Adrenal gland (tissue), 12 donors: ENCODE measurements around the gene FAXDC2. TPM values are rescaled to one million over a fixed set of nuclear protein-coding genes. Genes with fewer than 3 reads are reported as not detected.

Source experiments
- DNase-seq, 7 donors: peaks; one replicate each; pipeline ENCODE4 v3.0.0-alpha.2; 2019 to 2020
- H3K27ac ChIP-seq, 5 donors: fragments of 200-600 bp; sonication (generic) in 4 of 5; 1 replicate in 3 of 5; 2 replicates in 2 of 5; pipeline versions ENCODE4 v1.5.1 to v1.8.0; 2016 to 2020; ENCODE audit warnings: mild to moderate bottlenecking in 1 of 5
- H3K27me3 ChIP-seq: fragments of 200-600 bp; 2 replicates; pipeline ENCODE4 v1.8.0; 2021
- H3K36me3 ChIP-seq, 2 donors: fragments of 200-600 bp; replicated peaks in 1 of 2; 1 replicate in 1 of 2; 2 replicates in 1 of 2; pipeline versions ENCODE4 v1.5.1 to v1.8.0; 2018 to 2022
- H3K4me1 ChIP-seq, 2 donors: fragments of 200-600 bp; replicated peaks in 1 of 2; 1 replicate in 1 of 2; 2 replicates in 1 of 2; pipeline versions ENCODE4 v1.5.1 to v1.8.0; 2018 to 2021
- H3K4me3 ChIP-seq, 4 donors: fragments of 200-600 bp; sonication (generic) in 3 of 4; one replicate each; pipeline ENCODE4 v1.5.1; 2016 to 2018
- H3K9me3 ChIP-seq, 3 donors: fragments of 200-600 bp; sonication (generic) in 1 of 3; replicated peaks in 1 of 3; 1 replicate in 2 of 3; 2 replicates in 1 of 3; pipeline versions ENCODE4 v1.5.1 to v1.8.0; 2016 to 2021
- CTCF ChIP-seq, 6 experiments: fragments of 450-650 bp in 4 of 6; fragments of 200-600 bp in 2 of 6; sonication (generic) in 1 of 6; IDR thresholded peaks; 1 replicate in 5 of 6; 2 replicates in 1 of 6; pipeline versions ENCODE4 v1.5.1 to v1.8.0; 2016 to 2021; ENCODE audit warnings: antibody characterized with exemption in 6 of 6, mild to moderate bottlenecking in 2 of 6, moderate library complexity in 1 of 6
- POLR2A ChIP-seq, 2 donors: fragments of 450-650 bp; IDR thresholded peaks; one replicate each; pipeline ENCODE4 v1.6.1; 2017; ENCODE audit warnings: antibody characterized with exemption in 2 of 2, mild to moderate bottlenecking in 2 of 2, moderate library complexity in 1 of 2
- WGBS, 4 donors: extraction: QIAGEN DNeasy Blood & Tissue Kit in 2 of 4; methylation state at CpG; one replicate each; pipeline versions ENCODE4 v1.1.5 to v1.1.7; 2013 to 2017; 5-methylcytosine and 5-hydroxymethylcytosine counted together
- intact Hi-C, 2 donors: fragments of 100-400 bp; cut with DNase I; formaldehyde crosslinking; loops; one replicate each; pipeline versions ENCODE4 v1.14.1 to v1.15.0; 2022 to 2023
- polyA plus RNA-seq, 3 donors: library from polyadenylated mRNA; stranded (reverse); fragments of 200-250 nt in 2 of 3; fragments of 350-450 nt in 1 of 3; fragmentation: Illumina TruSeq in 1 of 3; extraction: RNeasy Lipid Tissue Mini Kit (QIAGEN cat#74804) in 1 of 3; gene quantifications; one replicate each; pipeline ENCODE4 v1.2.3, GENCODE V29; 2013 to 2014
- total RNA-seq, 9 donors: library from RNA; depleted of rRNA in 4 of 9; stranded (reverse); fragments of >200 nt in 4 of 9; fragments of 120-200 nt in 1 of 9; fragmentation: NEBNext Ultra II Directional in 1 of 9; extraction: Animal tissue kit (Norgen Biotek cat#: 25700) in 1 of 9; gene quantifications; one replicate each; pipeline versions ENCODE4 v1.1.0 to v1.2.4, GENCODE V29; 2013 to 2023
- donor health status: healthy with polysubstance abuse.
- donor health status: Bipolar disorder and iron deficiency.
- donor health status: DM: yes; HTN: yes; CAD: no.
- donor health status: DM: no; HTN: no; CAD: no.
- donor health status: DM: no; HTN: no; CAD: no.
- donor health status: DM: yes; HTN: yes; CAD: no.

The FAXDC2 gene
- total and polyA plus RNA-seq, 12 donors: 12.2 to 86.2 (median 44.0) TPM

GRCh38 chr5:154866841-154867240 lies 16.4 kb upstream of the FAXDC2 start:
- WGBS, 4 donors: 65 to 86% (median 79%) methylated on average over 2 of the region's 2 CpGs
- DNase-seq: no peak
- Histone ChIP-seq H3K27me3 (no peaks in the 10 kb centered on the region), H3K4me1 (peaks cover 9 to 24% of the 10 kb centered on the region in 2 donors), H3K4me3 (no peak overlapping the region), H3K36me3 (peaks cover 0 to 50% of the 10 kb centered on the region in 2 donors), H3K9me3 (no peaks in the 10 kb centered on the region), H3K27ac (peak overlapping the region in 1 of 5 donors; percentile 60)
- no peak for TF ChIP-seq POLR2A (IDR thresholded peaks at IDR 0.05)
- no peak for TF ChIP-seq CTCF (IDR thresholded peaks at IDR 0.05)
- intact Hi-C loops: loop anchor here in 1 of 2 donors (10.0 kb wide), 1 partner anchor 68 kb away; the partner anchor contains the start of gene GEMIN5

DNA sequence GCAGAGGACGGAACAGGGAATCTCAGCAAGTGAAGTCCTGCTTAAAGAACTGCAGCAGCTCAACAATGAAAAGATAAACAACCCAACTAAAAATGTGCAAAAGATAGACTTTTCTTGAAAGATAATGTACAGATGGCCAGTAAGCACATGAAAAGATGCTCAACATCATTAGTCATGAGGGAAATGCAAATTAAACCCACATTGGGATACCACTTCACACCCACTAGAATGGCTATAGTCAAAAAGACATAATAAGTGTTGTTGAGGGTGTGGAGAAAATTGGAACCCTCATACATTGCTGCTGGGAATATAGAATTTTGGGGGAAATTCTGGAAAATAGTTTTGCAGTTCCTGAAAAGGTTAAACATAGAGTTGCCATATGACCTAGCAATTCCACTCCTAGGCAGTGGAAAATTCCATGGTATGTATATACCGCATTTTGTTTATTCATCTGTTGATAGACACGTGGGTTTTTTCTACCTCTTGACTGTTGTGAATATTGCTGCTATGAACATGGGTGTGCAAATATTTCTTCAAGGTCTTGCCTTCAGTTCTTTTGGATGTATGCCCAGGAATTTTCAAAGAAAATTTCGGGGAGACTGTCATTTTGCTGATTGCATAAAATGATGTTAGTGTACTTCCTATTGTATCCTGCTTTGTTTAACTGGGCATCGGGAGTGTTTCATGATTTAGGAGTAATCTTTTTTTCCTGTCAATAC lies 15.2 kb upstream of the FAXDC2 start:
- peaks cover 0 to 37% of the 10 kb centered on the region in 2 donors for H3K36me3 ChIP-seq
- peak overlapping the region in 3 of 5 donors; percentile 44 to 60 (median 45) for H3K27ac ChIP-seq
- H3K27me3 ChIP-seq: no peaks in the 10 kb centered on the region
- TF ChIP-seq POLR2A (IDR thresholded peaks at IDR 0.05) (no peak), CTCF (IDR thresholded peaks at IDR 0.05) (no peak)
- 37 to 46% (median 42%) methylated on average over 5 of the region's 5 CpGs for WGBS, 4 donors
- H3K9me3 ChIP-seq: no peaks in the 10 kb centered on the region
- DNase-seq: no peak
- peaks cover 21 to 36% of the 10 kb centered on the region in 2 donors for H3K4me1 ChIP-seq
- H3K4me3 ChIP-seq: no peak overlapping the region
- intact Hi-C loops: loop anchor here in 1 of 2 donors (10.0 kb wide), 1 partner anchor 69 kb away; the partner anchor contains the start of gene GEMIN5

GRCh38 chr5:154863291-154864080 lies 13.1 kb upstream of the FAXDC2 start:
- peaks cover 30 to 49% of the 10 kb centered on the region in 2 donors for H3K4me1 ChIP-seq
- peak in 1 of 7 donors; percentile 29 for DNase-seq
- no peaks in the 10 kb centered on the region for H3K9me3 ChIP-seq
- H3K27me3 ChIP-seq: no peaks in the 10 kb centered on the region
- peak overlapping the region in 1 of 5 donors; percentile 25 for H3K27ac ChIP-seq
- TF ChIP-seq CTCF (IDR thresholded peaks at IDR 0.05) (no peak), POLR2A (IDR thresholded peaks at IDR 0.05) (no peak)
- peaks cover 0 to 29% of the 10 kb centered on the region in 2 donors for H3K36me3 ChIP-seq
- intact Hi-C loops: loop anchor here in 1 of 2 donors (10.0 kb wide), 1 partner anchor 71 kb away; the partner anchor contains the start of gene GEMIN5
- H3K4me3 ChIP-seq: no peak overlapping the region
- WGBS, 4 donors: 77 to 89% (median 89%) methylated on average over 7 of the region's 7 CpGs

GRCh38 chr5:154862766-154863165 lies 12.4 kb upstream of the FAXDC2 start:
- no peak overlapping the region for H3K4me3 ChIP-seq
- peak in 1 of 7 donors; percentile 9 for DNase-seq
- peaks cover 30 to 49% of the 10 kb centered on the region in 2 donors for H3K4me1 ChIP-seq
- no peaks in the 10 kb centered on the region for H3K27me3 ChIP-seq
- no peaks in the 10 kb centered on the region for H3K9me3 ChIP-seq
- peak overlapping the region in 1 of 5 donors; percentile 100 for H3K27ac ChIP-seq
- WGBS, 4 donors: 75 to 85% (median 81%) methylated on average over 2 of the region's 2 CpGs
- intact Hi-C loops: loop anchor here in 1 of 2 donors (10.0 kb wide), 1 partner anchor 72 kb away; the partner anchor contains the start of gene GEMIN5
- H3K36me3 ChIP-seq: peaks cover 0 to 26% of the 10 kb centered on the region in 2 donors
- TF ChIP-seq CTCF (IDR thresholded peaks at IDR 0.05) (no peak), POLR2A (IDR thresholded peaks at IDR 0.05) (no peak)
